HCT116 (cell line): ENCODE data around the gene REEP5.

ENCODE experiments used
- CTCF ChIP-seq, 3 experiments: fragments of 200-600 bp in 1 of 3; sonication (generic) in 1 of 3; IDR thresholded peaks in 2 of 3; conservative IDR thresholded peaks in 1 of 3; 2 replicates each; pipeline ENCODE4 v1.5.1; 2012 to 2017; ENCODE audit warnings: low read depth in 2 of 3, low read length in 2 of 3, antibody characterized with exemption in 1 of 3, borderline replicate concordance in 1 of 3, control low read depth in 1 of 3, mild to moderate bottlenecking in 1 of 3, mixed read lengths in 1 of 3, mixed run types in 1 of 3, moderate library complexity in 1 of 3; ENCODE audit not compliant: insufficient read depth in 1 of 3
- EZH2 ChIP-seq: fragments of 200-600 bp; sonication (generic); IDR thresholded peaks from 2 replicates; pipeline ENCODE4 v1.6.1; 2017; ENCODE audit warnings: antibody characterized with exemption, mixed run types
- POLR2A ChIP-seq: IDR thresholded peaks from 2 replicates; pipeline ENCODE4 v1.7.0; 2011; ENCODE audit warnings: borderline replicate concordance; ENCODE audit not compliant: insufficient read depth, insufficient read length; ENCODE audit errors: extremely low read depth

GRCh38 chr5:112915831-112916230 lies 6.2 kb downstream of the REEP5 start:
- no peak for TF ChIP-seq CTCF (IDR thresholded peaks at IDR 0.05 in 2 of 3, conservative IDR thresholded peaks at IDR 0.05 in 1 of 3; ENCODE audit: borderline replicate concordance in 1 of 3, insufficient read depth in 1 of 3, low read depth in 2 of 3, low read length in 2 of 3)
- no peak for TF ChIP-seq POLR2A
- no peak for TF ChIP-seq EZH2
